Measurements from ENCODE around the gene SLX4IP. TPM values are rescaled to one million over a fixed set of nuclear protein-coding genes. Genes with fewer than 3 reads are reported as not detected.
"Not testable (repeated sequence)": the region's sequence is repeated elsewhere in the genome, so short reads cannot be mapped to it uniquely, and the experiment has no call there.

The SLX4IP gene
- 2.2 TPM for total RNA-seq
- long read RNA-seq, partial matches to known transcripts = 0 of 1 reads
- long read RNA-seq, other reads (novel, unspliced or antisense) = 1 of 1 reads

DNA sequence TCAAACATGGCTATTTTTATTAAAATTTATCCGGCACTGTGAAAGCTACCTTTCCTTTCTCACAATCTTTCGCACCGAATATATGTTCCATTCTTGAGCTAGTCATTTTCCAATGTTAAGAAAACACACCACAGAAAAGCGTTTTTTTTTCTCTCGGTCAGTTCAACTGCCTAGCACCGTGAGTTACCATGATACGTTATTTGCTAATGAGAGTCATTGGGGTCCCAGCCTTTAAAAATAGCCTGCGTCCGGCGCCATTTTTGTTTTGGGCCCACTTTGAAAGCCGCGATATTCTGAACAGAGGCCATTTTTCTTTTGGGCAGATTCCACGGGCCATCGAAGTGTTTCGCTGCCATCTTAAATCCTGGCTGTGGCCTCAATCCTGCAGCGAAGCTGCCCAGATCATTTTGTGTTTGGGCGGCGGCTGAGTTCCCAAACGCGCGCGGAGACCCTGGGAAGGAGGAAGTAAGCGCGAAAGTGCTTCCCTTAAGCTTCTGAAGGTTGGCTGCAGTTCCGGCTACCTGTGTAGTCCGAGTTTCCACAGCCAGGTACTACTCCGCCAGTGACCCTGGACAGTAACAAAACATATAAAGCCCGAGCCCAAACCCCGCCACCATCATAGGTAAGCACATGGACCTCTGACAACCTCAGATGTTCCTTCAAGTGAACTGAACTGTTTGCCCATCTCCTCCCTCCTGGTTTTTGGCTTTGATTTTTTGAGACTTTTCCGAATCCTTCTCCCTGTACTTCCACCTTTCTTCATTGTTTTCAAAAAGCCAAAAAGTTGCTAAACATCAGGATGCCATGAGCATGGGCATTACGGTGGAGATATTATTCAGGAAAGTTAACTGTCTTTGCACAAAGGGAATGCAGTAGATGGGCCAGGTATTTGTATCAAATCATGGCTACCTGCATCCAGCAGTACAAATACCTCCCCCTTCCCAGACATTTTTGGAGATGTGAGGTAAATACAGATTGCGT is at the start of gene SLX4IP:
Gene SLX4IP, plus strand, starts transcription at position 474 of the 981 bp plus-strand sequence. CDS start 22,900 bp downstream, outside the sequence.
- ATAC-seq = peak; percentile 85
- peak; percentile 90 for DNase-seq
- intact Hi-C loops (cut with micrococcal nuclease) = no loop called here

GRCh38 chr20:10385850-10386544 is 49.1 kb upstream of the SLX4IP start:
- intact Hi-C loops (cut with micrococcal nuclease) = no loop called here
- ATAC-seq (no peak), DNase-seq (no peak)

DNA sequence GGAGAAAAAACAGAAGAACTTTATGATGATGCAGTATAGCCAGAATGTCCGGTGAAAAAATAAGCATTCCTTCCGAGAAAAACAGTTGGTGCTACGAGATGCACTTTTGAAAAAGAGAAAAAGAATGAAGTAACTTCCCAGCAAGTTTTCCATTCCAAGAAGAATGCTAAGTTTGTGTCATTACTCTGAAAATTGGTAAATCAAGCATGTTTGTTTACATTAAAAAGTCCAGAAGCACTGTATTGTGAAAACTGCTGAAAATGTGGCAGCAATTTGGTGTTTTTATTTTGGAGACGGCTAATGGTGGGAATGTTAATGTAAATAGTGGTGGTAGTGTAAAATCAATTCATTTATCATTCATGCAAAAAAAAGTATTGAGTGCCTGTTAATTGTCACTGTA is 47.4 kb upstream of the SLX4IP start:
- ATAC-seq (no peak), DNase-seq (no peak)
- intact Hi-C loops (cut with micrococcal nuclease) = no loop called here

DNA sequence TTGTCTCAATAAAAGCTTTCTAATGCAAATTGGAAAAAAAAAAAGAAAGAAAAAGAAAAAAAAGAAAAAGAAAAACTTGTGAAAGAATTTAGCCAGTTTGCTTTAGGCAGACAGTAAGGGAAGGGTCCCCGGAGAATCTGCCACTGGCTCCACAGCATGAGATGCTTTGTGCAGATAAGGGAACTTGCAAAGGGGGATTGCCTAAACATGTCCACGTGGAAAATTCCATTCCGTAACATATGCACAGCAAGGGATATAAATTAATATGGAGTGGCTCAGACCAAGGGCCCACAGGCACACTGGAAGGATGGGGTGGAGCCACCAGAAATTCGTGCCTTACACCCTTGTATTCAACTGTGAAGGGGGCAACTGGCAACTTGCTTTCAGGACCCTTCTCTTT is 46.5 kb upstream of the SLX4IP start:
- ATAC-seq = no peak
- no peak for DNase-seq
- intact Hi-C loops (cut with micrococcal nuclease) = no loop called here

DNA sequence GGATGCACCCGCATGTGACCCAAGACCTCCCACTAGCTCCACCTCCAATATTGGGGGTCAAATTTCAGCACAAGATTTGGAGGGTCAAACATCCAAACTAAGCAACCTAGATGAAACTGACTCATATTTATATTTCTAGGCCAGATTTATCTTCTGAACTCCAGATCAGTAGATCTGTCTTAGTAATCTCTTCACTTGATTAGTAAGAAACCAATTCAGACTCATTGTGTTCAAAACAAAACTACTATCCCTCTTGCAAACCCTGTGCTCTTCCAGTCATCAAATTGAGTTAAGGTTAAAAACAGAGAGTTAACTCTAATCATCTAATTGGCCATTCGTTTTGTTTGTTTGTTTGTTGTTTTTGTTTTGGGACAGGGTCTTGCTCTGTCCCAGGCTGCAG is 44.4 kb upstream of the SLX4IP start:
- ATAC-seq (no peak), DNase-seq (no peak)
- intact Hi-C loops (cut with micrococcal nuclease) = no loop called here

DNA sequence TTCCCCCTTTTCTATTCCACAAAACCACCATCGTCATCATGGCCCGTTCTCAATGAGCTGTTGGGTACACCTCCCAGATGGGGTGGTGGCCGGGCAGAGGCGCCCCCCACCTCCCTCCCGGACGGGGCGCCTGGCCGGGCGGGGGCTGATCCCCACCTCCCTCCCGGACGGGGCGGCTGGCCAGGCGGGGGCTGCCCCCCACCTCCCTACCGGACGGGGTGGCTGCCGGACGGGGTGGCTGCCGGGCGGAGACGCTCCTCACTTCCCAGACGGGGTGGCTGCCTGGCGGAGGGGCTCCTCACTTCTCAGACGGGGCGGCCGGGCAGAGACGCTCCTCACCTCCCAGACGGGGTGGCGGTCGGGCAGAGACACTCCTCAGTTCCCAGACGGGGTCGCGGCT is 40.4 kb upstream of the SLX4IP start:
- DNase-seq; intact Hi-C loops (cut with micrococcal nuclease); ATAC-seq: not testable (repeated sequence)

DNA sequence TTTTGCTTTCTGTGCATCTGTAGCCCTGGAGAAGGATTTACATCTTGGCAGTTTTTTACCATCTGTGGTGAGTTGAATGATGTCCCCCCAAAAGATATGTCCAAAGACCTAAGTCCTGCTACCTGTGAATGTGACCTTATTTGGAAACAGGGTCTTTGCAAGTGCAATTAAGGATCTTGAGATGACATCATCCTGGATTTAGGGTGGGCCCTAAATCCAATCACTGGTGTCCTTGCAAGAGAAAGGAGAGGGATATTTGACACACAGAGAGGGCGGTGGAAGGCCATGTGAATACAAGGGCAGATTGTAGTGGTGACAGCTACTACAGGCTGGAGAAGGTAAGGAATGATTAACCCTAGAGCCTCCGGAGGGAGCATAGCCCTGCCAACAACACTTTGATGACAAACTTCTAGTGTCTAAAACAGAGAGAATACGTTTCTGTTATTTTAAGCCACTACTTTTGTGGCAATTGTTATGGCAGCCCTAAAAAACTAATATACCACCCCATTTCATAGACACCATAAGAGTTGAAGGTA is 36.2 kb upstream of the SLX4IP start:
- intact Hi-C loops (cut with micrococcal nuclease) = no loop called here
- no peak for DNase-seq
- ATAC-seq = no peak

DNA sequence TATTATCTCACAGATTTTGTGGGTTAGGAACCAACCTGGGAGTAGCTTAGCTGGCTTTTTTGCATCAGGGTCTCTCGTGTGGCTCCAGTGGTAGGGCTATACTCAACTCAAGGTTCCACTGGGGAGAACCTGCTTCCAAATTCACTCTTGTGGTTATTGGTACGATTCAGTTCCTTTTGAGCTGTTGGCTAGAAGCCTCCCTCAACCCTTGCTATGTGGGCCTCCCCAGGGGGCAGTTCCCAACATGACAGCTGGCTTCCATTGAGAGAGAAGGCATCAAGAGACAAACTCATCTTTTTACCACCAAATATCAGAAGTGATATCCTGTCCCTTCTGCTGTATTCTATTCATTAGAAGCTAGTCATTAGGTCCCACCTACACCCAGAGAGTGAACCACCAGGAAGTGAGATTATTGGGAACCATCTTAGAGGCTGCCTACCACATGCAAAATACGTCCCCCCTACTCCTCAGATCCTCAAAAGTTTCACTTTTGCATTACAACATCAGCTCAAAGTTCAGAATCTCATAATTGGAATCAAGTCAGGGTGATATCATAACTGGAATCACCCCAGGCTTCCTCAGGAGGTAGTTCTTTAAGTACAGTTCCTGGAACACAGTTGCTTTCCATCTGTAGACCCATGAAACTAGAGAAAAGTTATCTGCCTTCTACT is 32.0 kb upstream of the SLX4IP start:
- DNase-seq (no peak), ATAC-seq (no peak)
- intact Hi-C loops (cut with micrococcal nuclease) = no loop called here

DNA sequence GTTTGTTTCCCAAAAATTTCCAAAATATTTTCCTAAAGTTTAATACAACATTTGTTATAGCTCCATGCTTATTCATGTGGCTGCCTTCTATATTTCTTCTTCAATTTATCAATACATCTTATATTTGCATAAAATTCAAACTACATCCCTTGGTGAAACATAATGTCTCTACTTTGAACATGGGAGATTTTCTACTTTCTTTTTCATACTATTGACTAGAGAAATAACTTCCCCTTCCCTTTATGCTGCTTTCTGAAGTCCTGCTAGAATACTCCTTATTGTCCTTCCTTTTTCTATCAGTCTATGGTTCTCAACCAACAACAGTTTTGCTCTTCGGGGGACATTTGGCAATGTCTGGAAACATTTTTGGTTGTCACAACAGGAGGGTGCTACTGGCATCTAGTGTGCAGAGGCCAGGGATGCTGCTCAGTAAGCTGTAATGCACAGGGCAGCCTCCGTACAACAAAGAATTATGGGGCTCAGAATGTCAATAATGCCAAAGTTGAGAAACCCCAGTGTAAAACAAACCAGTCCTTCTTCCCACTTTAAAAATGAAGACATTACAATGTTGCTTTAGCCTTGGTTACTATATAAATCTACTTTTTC is 31.0 kb upstream of the SLX4IP start:
- DNase-seq (no peak), ATAC-seq (no peak)
- intact Hi-C loops (cut with micrococcal nuclease) = no loop called here

DNA sequence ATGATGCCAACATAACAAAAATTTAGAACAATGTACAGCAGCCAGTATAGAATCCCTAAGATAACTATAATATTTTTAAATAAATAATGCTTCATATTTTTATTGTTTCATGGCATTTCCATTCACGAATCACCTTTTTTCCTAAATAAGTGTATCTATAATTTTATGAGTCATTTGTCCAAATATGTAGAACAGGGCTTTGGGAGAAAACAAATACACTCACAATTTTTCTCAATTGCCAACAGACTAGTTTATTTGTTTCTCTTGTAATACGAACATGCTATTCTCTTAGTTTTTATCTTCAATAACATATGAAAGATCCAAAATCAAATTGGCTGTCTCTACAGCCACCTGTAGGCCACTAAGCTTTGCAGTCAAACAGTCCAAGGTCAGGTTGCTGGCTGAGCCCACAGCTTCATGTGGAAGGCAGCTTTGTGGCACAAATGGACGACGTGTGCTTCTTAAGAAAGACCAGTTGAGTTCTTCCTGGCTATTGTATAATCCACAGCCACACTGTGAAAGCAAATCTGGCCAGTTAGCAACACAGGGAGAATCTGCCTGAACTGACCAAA is 30.1 kb upstream of the SLX4IP start:
- intact Hi-C loops (cut with micrococcal nuclease) = no loop called here
- DNase-seq (no peak), ATAC-seq (no peak)

GRCh38 chr20:10408108-10408813 is 26.8 kb upstream of the SLX4IP start:
- no peak for DNase-seq
- intact Hi-C loops (cut with micrococcal nuclease) = no loop called here
- ATAC-seq = no peak

DNA sequence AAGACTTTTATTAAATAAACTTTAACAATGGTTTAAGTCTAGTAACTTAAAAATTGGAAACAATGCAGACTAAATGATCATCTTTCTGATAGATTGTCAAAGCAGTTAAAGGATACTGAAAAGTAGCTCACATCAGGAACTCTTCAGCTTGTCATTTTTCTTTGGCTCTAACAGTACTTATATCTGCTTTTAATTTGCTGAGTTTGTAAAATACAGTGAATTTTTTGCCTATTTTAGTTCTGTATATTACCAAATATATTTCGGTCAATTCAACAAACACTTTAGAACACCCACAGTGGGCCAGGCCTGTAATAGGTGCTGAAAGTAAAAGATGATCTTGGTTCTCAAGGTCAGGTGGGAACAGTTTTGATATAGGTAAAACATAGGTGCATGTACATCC is 23.4 kb upstream of the SLX4IP start:
- DNase-seq (no peak), ATAC-seq (no peak)
- intact Hi-C loops (cut with micrococcal nuclease) = loop anchor here (10.0 kb wide), 1 partner anchor 427 kb away; no protein-coding TSS in a partner anchor

GRCh38 chr20:10412591-10413408 is 22.3 kb upstream of the SLX4IP start:
- ATAC-seq (no peak), DNase-seq (no peak)
- intact Hi-C loops (cut with micrococcal nuclease) = loop anchor here (10.0 kb wide), 1 partner anchor 428 kb away; no protein-coding TSS in a partner anchor

DNA sequence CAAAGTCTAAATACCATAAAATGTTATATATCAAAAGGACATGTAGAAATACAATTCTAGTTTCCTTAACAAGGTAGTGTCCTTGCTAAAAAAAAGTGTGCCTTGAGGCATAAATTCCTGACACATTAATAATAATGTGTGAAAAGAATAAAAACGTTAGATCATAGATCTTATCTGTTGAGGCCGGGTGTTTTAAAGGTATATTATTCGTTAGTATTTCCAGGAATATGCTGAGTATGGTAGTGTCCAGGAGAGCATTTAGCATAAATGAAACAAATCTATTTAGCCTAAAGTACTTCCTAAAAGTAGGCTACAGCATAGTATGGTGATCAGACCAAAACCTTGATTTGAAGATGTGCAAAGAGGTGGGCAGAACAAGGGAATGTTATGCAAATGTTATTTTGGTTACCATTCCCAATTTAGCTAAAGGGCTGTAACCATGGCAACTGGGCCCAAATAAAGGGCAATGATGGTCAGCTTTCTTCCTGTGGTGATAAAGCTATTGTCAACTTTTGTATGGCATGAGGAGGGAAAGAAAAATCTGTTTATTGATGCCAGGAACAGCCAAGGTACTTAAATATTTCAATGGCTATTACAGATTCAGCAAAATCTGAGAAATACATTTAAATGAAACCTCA is 20.0 kb upstream of the SLX4IP start:
- ATAC-seq (no peak), DNase-seq (no peak)
- intact Hi-C loops (cut with micrococcal nuclease) = loop anchor here (10.0 kb wide), 1 partner anchor 430 kb away; no protein-coding TSS in a partner anchor

DNA sequence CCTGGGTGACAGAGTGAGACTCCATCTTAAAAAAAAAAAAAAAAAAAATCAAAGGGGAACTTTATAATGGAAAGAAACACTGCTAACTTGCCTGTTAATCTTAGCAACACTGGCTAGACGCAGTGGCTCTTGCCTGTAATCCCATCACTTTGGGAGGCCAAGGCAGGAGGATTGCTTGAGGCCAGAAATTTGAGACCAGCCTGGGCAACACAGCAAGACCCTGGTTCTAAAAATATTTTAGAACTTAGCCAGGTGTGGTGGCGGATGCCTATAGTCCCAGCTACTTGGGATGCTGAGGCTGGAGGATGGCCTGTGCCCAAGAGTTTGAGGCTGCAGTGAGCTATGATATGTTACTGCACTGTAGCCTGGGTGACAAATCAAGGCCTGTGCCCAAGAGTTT is 17.9 kb upstream of the SLX4IP start:
- not testable (repeated sequence) for ATAC-seq, DNase-seq
- intact Hi-C loops (cut with micrococcal nuclease) = loop anchor here (10.0 kb wide), 1 partner anchor 432 kb away; no protein-coding TSS in a partner anchor

- no peak for ATAC-seq
- DNase-seq = no peak
- intact Hi-C loops (cut with micrococcal nuclease) = loop anchor here (10.0 kb wide), 1 partner anchor 435 kb away; no protein-coding TSS in a partner anchor
These were observed 15.5 kb upstream of the SLX4IP start for GRCh38 chr20:10419550-10420133.

Measured in left ventricle myocardium superior (tissue), 1 donor.